ENCODE measurements around the gene MARCHF4. TPM values are rescaled to one million over a fixed set of nuclear protein-coding genes. Genes with fewer than 3 reads are reported as not detected.

MARCHF4 gene
- total and polyA plus RNA-seq, 2 donors (not counting 3 experiments of a cell fraction or from before 2014, with no cell fraction given), result 11.7 to 21.5 TPM

DNA sequence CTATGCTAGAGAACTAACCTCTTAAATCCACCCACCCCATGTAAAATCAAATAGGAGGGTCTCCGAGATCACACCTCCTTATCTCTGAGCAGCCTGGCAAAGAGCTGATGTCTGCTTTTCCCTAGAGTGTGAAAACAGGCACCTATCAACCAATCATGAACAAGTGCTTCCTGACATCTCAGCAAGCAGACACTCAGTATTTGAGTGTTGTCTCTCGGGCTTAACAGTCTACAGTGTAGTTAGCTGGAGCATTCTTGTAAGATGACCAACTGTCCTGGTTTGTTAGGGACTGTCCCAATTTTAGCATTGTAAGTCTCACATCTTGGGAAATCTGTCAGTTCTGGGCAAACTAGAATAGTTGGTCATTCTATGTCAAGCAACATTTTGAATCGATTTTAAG is 26.4 kb downstream of the MARCHF4 start:
- no peak overlapping the region for H3K4me2 ChIP-seq (ENCODE audit: insufficient read depth, low read length)
- no peaks in the 10 kb centered on the region for H3K27me3 ChIP-seq (ENCODE audit: control insufficient read depth in 2 of 2, insufficient read depth in 2 of 2, low read length in 2 of 2)
- peaks cover 13% of the 10 kb centered on the region for H3K4me1 ChIP-seq (ENCODE audit: control insufficient read depth, extremely low read depth, insufficient read depth, low read length)
- H3K79me2 ChIP-seq (ENCODE audit: control insufficient read depth, insufficient read depth, low read length), result peaks cover 2% of the 10 kb centered on the region
- H4K20me1 ChIP-seq (replicated peaks; ENCODE audit: control insufficient read depth, extremely low read depth, insufficient read depth, low read length), result no peaks in the 10 kb centered on the region
- dilution Hi-C loops (cut with MboI; ENCODE audit: extremely low pct_ligation_motif_present, low sequenced_read_pairs), result no loop called here
- H3K36me3 ChIP-seq (ENCODE audit: control insufficient read depth in 2 of 2, extremely low read depth in 1 of 2, insufficient read depth in 2 of 2, low read length in 2 of 2), result no peaks in the 10 kb centered on the region
- FAIRE-seq (peak; percentile 33), DNase-seq (ENCODE audit: low read depth, low spot score) (no peak)
- no TSS peak for BruUV-seq (replicated peaks)
- no peaks in the 10 kb centered on the region for H3K9me3 ChIP-seq (replicated peaks; ENCODE audit: control insufficient read depth, insufficient read depth, low read length)
- H2AFZ ChIP-seq (ENCODE audit: low read depth, low read length), result no peak overlapping the region
- TF ChIP-seq MAX (IDR thresholded peaks at IDR 0.05; ENCODE audit: insufficient read depth, insufficient read length), result no peak
- TF ChIP-seq POLR2A (IDR thresholded peaks at IDR 0.05; ENCODE audit: low read depth, low read length), result no peak
- TF ChIP-seq JUN (IDR thresholded peaks at IDR 0.05; ENCODE audit: borderline replicate concordance, insufficient read depth, insufficient read length, low read depth), result no peak
- no peak for TF ChIP-seq GATA2 (IDR thresholded peaks at IDR 0.05; ENCODE audit: insufficient read depth, insufficient read length, low read depth, low read length)
- TF ChIP-seq EZH2 (IDR thresholded peaks at IDR 0.05; ENCODE audit: borderline replicate concordance, low read depth, low read length, severe bottlenecking), result no peak
- no peak for TF ChIP-seq FOS (IDR thresholded peaks at IDR 0.05; ENCODE audit: borderline replicate concordance, insufficient read depth, low read length)
- no peak for TF ChIP-seq POLR2AphosphoS5 (IDR thresholded peaks at IDR 0.05; ENCODE audit: insufficient read depth, low read depth, low read length)
- TF ChIP-seq CTCF (IDR thresholded peaks at IDR 0.05; ENCODE audit: extremely low read depth in 1 of 2, insufficient read depth in 1 of 2, low read depth in 1 of 2, low read length in 2 of 2), result no peak
- TF ChIP-seq MYC (IDR thresholded peaks at IDR 0.05; ENCODE audit: low read depth, low read length), result no peak
- H3K9ac ChIP-seq (replicated peaks; ENCODE audit: extremely low read depth, insufficient read depth, low read length), result no peak overlapping the region
- CTCF ChIA-PET, result interaction anchor here (1.4 to 1.5 kb wide), 2 partner anchors 18 to 25 kb away, joined by 3 to 5 read pairs; no protein-coding TSS in a partner anchor
- H3K9me1 ChIP-seq (replicated peaks; ENCODE audit: control insufficient read depth, extremely low read depth, insufficient read depth, low read length), result no peaks in the 10 kb centered on the region
- POLR2A ChIA-PET, result interaction anchor here (0.6 kb wide), 2 partner anchors 17 to 179 kb away, joined by 3 read pairs; no protein-coding TSS in a partner anchor
- H3K4me3 ChIP-seq (replicated peaks in 1 of 3; ENCODE audit: insufficient read depth in 1 of 3, low read depth in 1 of 3, low read length in 3 of 3), result no peak overlapping the region
- intact Hi-C loops (cut with micrococcal nuclease), result no loop called here
- H3K27ac ChIP-seq (ENCODE audit: insufficient read depth, low read depth, low read length), result no peak overlapping the region

All from endothelial cell of umbilical vein (primary cell).